Suppressor macrophage treated with lipopolysaccharide for 4 hours (primary cell): ENCODE results near the gene NDUFV3.
A peak's percentile ranks its signal among the peaks of the same experiment; 100 is the strongest.
"Not testable (repeated sequence)": the region's sequence is repeated elsewhere in the genome, so short reads cannot be mapped to it uniquely, and the experiment has no call there.

ENCODE experiments used
- DNase-seq: peaks from one replicate; pipeline ENCODE4 v3.0.0-alpha.2; 2020

NDUFV3 gene

GRCh38 chr21:42937034-42937940 lies 44.2 kb downstream of the NDUFV3 start:
- not testable (repeated sequence) for DNase-seq

GRCh38 chr21:42937960-42938605 lies 45.0 kb downstream of the NDUFV3 start:
- no peak for DNase-seq

DNA sequence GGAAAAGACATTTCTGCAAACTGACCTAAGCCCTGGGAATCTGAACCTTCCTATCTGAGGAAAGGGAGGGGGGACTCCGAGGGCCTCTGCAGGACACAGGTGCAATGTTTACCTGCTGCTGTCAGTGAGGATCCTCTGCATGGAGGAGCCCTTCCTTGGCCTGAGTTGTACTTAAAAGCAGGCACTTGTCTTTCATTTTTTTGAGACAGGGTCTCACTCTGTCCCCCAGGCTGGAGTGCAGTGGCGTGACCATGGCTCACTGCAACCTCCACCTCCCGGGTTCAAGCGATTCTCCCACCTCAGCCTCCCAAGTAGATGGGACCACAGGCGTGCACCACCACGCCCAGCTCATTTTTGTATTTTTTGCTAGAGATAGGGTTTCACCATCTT lies 45.5 kb downstream of the NDUFV3 start:
- DNase-seq, result not testable (repeated sequence)

GRCh38 chr21:42939582-42940413 lies 46.7 kb downstream of the NDUFV3 start:
- DNase-seq, result peak; percentile 89

DNA sequence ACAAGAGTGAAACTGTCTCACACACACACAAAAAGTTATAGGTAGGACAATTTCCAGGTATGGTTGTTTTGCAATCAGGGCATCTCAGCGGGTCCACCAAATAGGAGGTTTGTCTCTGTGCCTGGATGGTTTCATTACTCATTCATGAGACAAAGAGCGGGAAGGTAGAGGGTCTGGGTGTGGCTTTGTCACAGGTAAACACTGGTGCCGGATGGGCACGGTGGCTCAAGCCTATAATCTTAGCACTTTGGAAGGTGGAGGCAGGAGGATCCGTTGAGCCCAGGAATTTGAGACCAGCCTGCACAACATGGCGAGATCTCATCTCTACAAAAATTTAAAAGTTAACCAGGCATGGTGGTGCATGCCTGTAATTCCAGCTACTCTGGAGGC lies 48.6 kb downstream of the NDUFV3 start:
- DNase-seq, result no peak

- no peak for DNase-seq
These were observed 49.1 kb downstream of the NDUFV3 start for GRCh38 chr21:42942244-42942643.

- not testable (repeated sequence) for DNase-seq
These were observed 56.1 kb downstream of the NDUFV3 start for GRCh38 chr21:42949094-42949755.

GRCh38 chr21:42951193-42951592 lies 58.1 kb downstream of the NDUFV3 start:
- not testable (repeated sequence) for DNase-seq

GRCh38 chr21:42956824-42957630 lies 63.9 kb downstream of the NDUFV3 start:
- no peak for DNase-seq

DNA sequence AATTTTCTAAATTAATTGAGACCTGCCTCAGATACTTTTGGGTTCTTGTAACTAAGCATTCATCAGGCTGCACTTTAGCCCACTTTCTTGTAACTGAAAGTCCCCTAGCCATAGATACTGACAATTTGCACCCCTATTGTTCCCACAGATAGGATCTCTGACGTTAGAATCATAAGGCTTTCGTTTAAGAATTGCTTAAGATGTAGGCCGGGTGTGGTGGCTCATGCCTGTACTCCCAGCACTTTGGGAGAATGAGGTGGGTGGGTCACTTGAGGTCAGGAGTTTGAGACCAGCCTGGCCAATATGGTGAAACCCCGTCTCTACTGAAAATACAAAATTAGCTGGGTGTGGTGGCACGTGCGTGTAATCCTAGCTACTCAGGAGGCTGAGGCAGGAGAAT lies 65.0 kb downstream of the NDUFV3 start:
- not testable (repeated sequence) for DNase-seq

DNA sequence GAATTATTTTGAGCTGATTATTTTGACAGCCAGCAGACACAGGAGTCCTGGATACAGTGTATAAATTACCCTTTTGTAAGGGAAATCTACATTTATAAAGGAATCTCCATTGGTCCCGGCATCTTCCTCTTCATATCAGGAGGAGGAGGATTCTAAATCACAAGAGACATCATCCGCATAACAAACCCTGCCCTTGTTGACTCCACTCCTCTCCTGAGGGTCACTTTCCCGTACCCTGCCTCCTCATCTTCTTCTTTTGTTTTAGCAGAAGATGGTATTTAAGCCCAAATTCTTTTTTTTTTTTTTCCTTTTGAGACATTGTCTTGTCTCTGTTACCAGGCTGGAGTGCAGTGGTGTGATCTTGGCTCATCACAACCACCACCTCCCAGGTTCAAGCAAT lies 66.6 kb downstream of the NDUFV3 start:
- DNase-seq, result no peak

GRCh38 chr21:42962380-42963007 lies 69.4 kb downstream of the NDUFV3 start:
- DNase-seq, result no peak
